Stomach (tissue), 4 donors: Measurements from ENCODE around the gene USO1.

Experiments
- EP300 ChIP-seq: sonication (generic); formaldehyde crosslinking; IDR thresholded peaks from one replicate; pipeline ENCODE4 v1.6.1; 2017; ENCODE audit warnings: antibody characterized with exemption
- POLR2A ChIP-seq, 4 donors: fragments of 450-650 bp; IDR thresholded peaks; one replicate each; pipeline ENCODE4 v1.6.1; 2016; ENCODE audit warnings: antibody characterized with exemption in 4 of 4, control low read depth in 2 of 4, mild to moderate bottlenecking in 1 of 4, moderate library complexity in 1 of 4
- POLR2AphosphoS5 ChIP-seq, 3 donors: sonication (generic); formaldehyde crosslinking; IDR thresholded peaks; one replicate each; pipeline ENCODE4 v1.6.1; 2016; ENCODE audit warnings: antibody characterized with exemption in 3 of 3
- TF ChIP-seq, protein P1 (sequence below), 7 experiments: fragments of 450-650 bp in 4 of 7; fragments of 200-600 bp in 3 of 7; sonication (generic) in 3 of 7; IDR thresholded peaks; one replicate each; pipeline ENCODE4 v1.5.1; 2016 to 2019; ENCODE audit warnings: antibody characterized with exemption in 7 of 7, control low read depth in 2 of 7, mild to moderate bottlenecking in 1 of 7

DNA sequence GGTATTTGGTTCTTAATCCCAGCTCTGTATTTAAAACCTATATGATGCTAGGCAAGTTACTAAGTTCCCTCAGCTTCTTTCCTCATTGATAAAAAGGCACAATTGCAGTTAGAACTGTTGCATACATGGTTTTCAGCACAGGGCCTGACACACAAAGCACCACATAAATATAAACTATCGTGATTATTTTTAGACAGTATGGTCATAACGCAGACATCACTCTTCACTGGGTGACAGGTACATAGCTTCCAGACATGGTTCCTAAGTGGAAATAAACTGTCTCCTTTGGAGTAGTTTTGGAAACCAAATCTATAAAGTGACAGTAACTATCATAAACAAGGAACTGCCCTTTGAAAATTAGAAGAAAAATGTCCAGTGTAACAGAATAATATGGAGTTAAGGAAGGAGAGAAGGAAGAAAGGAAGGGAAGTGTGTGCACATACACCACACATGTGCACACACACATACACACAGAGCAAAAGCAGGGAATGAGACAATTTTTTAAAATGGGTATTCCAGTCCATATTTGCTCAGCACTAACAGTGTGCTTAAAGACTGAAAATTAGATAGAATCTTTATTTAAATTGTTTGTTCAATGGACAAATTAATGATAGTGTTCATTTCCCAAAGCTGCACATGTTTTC, 38.7 kb upstream of the USO1 start:
- no peak for TF ChIP-seq POLR2A (IDR thresholded peaks at IDR 0.05)
- TF ChIP-seq, protein P1, sequence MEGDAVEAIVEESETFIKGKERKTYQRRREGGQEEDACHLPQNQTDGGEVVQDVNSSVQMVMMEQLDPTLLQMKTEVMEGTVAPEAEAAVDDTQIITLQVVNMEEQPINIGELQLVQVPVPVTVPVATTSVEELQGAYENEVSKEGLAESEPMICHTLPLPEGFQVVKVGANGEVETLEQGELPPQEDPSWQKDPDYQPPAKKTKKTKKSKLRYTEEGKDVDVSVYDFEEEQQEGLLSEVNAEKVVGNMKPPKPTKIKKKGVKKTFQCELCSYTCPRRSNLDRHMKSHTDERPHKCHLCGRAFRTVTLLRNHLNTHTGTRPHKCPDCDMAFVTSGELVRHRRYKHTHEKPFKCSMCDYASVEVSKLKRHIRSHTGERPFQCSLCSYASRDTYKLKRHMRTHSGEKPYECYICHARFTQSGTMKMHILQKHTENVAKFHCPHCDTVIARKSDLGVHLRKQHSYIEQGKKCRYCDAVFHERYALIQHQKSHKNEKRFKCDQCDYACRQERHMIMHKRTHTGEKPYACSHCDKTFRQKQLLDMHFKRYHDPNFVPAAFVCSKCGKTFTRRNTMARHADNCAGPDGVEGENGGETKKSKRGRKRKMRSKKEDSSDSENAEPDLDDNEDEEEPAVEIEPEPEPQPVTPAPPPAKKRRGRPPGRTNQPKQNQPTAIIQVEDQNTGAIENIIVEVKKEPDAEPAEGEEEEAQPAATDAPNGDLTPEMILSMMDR (IDR thresholded peaks at IDR 0.05) = no peak
- no peak for TF ChIP-seq EP300
- TF ChIP-seq POLR2AphosphoS5 (IDR thresholded peaks at IDR 0.05) = no peak
